ENCODE data around the gene RASL10B.

RASL10B gene

DNA sequence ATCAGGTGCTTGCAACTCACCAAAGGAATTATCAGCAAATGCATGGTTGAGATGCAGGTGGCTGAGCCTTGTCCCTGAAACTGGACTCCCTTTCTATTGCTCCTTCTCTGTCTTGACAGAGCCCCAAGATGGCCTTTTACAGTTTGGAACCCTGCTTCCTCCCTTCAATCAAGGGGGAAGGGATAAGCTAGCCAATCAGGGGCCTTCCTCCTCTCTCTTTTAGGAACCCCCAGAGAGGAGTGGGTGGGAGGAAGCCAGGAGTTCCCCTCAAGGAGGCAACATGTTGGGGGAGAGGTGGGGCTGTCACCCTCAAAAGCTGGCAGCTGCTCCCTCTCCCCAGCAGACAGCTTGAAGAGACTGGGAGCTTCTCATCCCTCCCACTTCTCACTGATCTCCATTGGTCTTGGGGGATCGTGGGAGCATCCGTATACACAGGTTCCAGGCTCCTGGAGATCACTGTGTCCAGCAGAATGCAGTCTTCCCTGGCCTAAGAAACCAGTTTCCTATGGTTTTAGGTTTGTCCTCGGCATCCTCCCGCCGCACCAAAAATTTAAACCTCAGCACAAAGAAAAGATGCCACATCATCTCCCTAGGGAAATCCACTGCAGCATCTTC is 7.2 kb downstream of the RASL10B start:
- DNase-seq (ENCODE audit: low read depth): no peak
- no peak overlapping the region for H3K4me3 ChIP-seq (ENCODE audit: low read depth, low read length)
- TF ChIP-seq, protein P1, sequence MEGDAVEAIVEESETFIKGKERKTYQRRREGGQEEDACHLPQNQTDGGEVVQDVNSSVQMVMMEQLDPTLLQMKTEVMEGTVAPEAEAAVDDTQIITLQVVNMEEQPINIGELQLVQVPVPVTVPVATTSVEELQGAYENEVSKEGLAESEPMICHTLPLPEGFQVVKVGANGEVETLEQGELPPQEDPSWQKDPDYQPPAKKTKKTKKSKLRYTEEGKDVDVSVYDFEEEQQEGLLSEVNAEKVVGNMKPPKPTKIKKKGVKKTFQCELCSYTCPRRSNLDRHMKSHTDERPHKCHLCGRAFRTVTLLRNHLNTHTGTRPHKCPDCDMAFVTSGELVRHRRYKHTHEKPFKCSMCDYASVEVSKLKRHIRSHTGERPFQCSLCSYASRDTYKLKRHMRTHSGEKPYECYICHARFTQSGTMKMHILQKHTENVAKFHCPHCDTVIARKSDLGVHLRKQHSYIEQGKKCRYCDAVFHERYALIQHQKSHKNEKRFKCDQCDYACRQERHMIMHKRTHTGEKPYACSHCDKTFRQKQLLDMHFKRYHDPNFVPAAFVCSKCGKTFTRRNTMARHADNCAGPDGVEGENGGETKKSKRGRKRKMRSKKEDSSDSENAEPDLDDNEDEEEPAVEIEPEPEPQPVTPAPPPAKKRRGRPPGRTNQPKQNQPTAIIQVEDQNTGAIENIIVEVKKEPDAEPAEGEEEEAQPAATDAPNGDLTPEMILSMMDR (IDR thresholded peaks at IDR 0.05; ENCODE audit: low read depth, low read length, missing control alignments): no peak
- in situ Hi-C loops (cut with HindIII; ENCODE audit: low sequenced_read_pairs): no loop called here

DNA sequence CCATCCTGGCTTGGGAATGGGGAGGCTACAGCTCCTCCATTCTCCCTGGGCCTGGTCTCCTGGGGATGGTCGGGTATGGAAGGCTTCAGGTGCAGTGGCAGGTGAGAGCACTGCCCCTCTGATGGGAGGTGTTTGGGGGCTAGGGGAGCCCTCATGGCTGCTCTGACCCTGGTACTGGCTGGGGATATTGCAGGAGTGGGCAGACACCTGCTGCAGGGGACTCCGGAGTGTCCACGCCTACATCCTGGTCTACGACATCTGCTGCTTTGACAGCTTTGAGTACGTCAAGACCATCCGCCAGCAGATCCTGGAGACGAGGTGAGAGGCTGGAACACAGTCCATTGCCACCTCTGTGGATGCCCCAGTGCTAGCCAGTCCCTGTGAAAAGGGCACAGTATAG is 8.8 kb downstream of the RASL10B start:
- TF ChIP-seq, protein P1 (IDR thresholded peaks at IDR 0.05; ENCODE audit: low read depth, low read length, missing control alignments): no peak
- H3K4me3 ChIP-seq (ENCODE audit: low read depth, low read length): no peak overlapping the region
- no peak for DNase-seq (ENCODE audit: low read depth)
- in situ Hi-C loops (cut with HindIII; ENCODE audit: low sequenced_read_pairs): no loop called here

DNA sequence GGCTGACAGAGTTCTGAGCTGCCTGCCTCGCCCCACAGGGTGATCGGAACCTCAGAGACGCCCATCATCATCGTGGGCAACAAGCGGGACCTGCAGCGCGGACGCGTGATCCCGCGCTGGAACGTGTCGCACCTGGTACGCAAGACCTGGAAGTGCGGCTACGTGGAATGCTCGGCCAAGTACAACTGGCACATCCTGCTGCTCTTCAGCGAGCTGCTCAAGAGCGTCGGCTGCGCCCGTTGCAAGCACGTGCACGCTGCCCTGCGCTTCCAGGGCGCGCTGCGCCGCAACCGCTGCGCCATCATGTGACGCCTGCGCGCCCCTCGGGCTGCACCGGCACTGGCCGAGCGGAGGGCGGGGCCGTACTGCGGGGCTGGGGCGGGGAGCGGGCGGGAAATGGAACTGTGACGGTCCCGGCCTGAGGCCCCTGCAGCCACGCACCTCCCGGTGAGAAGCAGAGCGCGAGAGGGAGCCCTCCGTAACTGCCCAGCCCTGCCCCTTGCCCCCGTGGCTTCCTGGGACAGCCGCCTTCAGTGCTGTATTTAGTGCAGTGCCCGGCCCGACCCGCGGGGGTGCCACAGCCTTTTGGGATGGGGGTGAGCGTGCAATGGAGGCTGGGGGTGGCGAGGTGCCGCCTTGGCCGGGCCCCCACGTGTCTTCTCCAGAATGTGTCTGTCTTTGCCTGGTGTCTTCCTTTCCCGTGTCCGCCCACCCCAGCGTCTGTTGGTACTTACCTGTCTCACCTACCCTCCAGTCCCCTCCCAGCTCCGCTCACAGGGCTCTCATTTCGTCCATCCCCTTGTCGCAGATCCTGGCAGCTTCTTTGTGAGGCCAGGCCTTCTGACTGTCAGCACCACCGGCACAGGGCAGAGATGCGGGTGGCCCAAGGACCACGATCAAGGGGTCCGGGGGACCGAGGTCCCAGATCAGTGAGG is 9.8 kb downstream of the RASL10B start:
- TF ChIP-seq, protein P1 (IDR thresholded peaks at IDR 0.05; ENCODE audit: low read depth, low read length, missing control alignments): no peak
- no peak for DNase-seq (ENCODE audit: low read depth)
- H3K4me3 ChIP-seq (ENCODE audit: low read depth, low read length): no peak overlapping the region
- in situ Hi-C loops (cut with HindIII; ENCODE audit: low sequenced_read_pairs): no loop called here

DNA sequence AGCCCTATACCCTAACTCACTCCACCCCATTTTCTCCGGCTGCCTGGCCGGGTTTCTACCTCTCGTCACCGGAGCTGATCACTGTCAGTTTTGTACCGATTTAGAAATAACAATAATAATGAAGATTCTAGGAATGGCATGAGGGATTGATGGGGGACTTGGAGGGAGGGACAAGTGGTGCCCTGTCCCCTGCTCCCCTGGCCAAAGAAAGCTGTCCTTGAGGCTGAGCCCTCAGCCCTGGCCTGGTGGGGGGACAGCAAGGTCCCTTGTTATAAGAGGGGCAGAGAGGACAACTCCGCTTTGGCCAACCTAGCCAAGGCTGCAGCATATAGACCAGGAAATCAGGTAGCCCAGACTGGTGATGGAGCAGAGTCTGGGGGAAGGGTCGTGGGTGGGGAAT is 11.1 kb downstream of the RASL10B start:
- in situ Hi-C loops (cut with HindIII; ENCODE audit: low sequenced_read_pairs): no loop called here
- no peak for DNase-seq (ENCODE audit: low read depth)
- TF ChIP-seq, protein P1 (IDR thresholded peaks at IDR 0.05; ENCODE audit: low read depth, low read length, missing control alignments): no peak
- no peak overlapping the region for H3K4me3 ChIP-seq (ENCODE audit: low read depth, low read length)

DNA sequence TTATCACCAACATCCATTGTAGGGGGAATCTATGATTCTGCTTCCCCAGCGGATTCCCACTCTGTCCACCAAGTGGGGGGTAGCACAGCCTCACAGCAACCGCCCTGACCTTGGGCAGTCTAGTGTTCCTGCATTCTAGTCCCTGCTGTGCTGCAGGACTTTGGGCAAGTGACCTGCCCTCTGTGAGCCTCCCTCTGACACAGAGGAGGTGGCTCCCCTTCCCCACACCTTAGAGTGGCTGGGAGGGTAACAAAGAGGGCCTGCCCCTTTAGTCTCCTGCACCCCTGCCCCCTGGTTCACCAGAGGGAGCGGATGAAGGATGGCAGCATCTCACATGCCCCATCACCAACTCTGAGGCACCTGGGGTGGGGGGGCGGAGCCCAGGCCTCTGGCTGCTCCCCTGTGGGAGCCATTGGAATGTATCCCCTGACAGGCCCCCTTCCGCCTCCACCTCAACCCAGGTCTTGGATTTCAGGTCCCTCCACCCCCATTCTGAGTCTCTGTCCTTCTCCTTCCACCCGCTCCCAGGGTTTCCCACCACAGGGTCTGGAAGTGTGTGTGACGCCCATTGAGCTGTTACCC is 11.5 kb downstream of the RASL10B start:
- in situ Hi-C loops (cut with HindIII; ENCODE audit: low sequenced_read_pairs): no loop called here
- TF ChIP-seq, protein P1 (IDR thresholded peaks at IDR 0.05; ENCODE audit: low read depth, low read length, missing control alignments): no peak
- no peak for DNase-seq (ENCODE audit: low read depth)
- no peak overlapping the region for H3K4me3 ChIP-seq (ENCODE audit: low read depth, low read length)

DNA sequence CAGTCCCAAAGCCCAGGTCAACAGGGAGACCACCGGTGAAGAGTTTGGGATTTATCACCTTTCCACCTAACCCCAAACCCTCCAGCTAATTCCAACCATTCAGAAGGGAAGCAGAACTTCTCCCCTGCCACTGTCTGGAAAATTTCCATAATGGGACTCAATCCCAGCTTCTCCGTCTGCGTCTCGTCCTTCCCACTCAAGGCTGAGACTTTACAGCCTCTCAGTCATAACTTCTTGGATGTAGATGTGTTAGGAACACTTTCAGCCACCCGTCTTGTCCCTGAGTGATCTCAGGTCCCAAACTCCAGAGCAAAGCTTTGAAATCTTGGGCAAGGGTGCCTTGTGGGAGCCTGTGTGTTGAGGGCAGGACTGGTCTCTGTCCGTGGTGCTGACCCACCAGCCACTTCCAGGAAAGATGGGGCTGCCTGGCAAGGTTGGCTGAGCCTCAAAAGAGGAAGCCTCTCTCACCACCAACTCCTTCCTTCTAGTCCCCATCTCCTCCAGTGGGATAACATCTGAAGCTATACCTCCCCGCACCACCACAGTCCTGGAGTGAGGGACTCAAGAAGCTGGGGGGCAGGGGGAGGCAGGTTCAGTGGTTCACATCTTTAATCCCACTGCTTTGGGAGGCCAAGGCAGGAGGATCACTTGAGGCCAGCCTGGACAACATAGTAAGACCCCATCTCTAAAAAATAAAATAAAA is 12.3 kb downstream of the RASL10B start:
- no peak overlapping the region for H3K4me3 ChIP-seq (ENCODE audit: low read depth, low read length)
- in situ Hi-C loops (cut with HindIII; ENCODE audit: low sequenced_read_pairs): no loop called here
- DNase-seq (ENCODE audit: low read depth): peak; percentile 27
- TF ChIP-seq, protein P1 (IDR thresholded peaks at IDR 0.05; ENCODE audit: low read depth, low read length, missing control alignments): no peak
